ENCODE data around the gene CAMK2G. TPM values are rescaled to one million over a fixed set of nuclear protein-coding genes. Genes with fewer than 3 reads are reported as not detected.
"Not testable (repeated sequence)": the region's sequence is repeated elsewhere in the genome, so short reads cannot be mapped to it uniquely, and the experiment has no call there.

Gene CAMK2G
- total RNA-seq, 1 donor from 2014 or later = 31.7 TPM

DNA sequence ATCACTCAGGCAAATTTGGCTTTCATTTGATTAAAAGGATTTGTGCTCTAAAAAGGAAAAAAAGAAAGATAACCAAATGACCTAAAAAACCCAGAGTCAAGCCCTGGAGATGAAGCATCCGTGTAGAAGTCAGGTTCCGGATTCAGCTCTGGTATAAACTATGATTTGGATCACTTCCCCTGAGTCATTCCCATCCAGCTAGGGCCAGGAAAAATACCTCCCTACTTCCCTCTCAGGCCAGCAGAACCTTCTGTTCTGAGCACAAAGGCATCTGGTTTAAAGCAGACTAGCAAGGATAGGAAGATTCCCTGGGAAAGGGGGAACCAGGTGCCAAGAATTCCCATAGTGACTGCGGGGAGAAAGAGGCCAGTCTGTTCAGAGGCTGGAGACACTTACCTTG lies 37.3 kb downstream of the CAMK2G start:
- no peaks in the 10 kb centered on the region for H3K9me3 Mint-ChIP-seq (ENCODE audit: low read depth)
- no peak for DNase-seq (ENCODE audit: low spot score)
- H3K4me3 Mint-ChIP-seq (ENCODE audit: unreplicated experiment) = no peak overlapping the region
- peaks cover 29% of the 10 kb centered on the region for H3K36me3 Mint-ChIP-seq (ENCODE audit: low read depth)
- H3K27me3 Mint-ChIP-seq (ENCODE audit: low read depth) = no peaks in the 10 kb centered on the region
- H3K27ac Mint-ChIP-seq (ENCODE audit: unreplicated experiment) = no peak overlapping the region
- TF ChIP-seq, protein P1, sequence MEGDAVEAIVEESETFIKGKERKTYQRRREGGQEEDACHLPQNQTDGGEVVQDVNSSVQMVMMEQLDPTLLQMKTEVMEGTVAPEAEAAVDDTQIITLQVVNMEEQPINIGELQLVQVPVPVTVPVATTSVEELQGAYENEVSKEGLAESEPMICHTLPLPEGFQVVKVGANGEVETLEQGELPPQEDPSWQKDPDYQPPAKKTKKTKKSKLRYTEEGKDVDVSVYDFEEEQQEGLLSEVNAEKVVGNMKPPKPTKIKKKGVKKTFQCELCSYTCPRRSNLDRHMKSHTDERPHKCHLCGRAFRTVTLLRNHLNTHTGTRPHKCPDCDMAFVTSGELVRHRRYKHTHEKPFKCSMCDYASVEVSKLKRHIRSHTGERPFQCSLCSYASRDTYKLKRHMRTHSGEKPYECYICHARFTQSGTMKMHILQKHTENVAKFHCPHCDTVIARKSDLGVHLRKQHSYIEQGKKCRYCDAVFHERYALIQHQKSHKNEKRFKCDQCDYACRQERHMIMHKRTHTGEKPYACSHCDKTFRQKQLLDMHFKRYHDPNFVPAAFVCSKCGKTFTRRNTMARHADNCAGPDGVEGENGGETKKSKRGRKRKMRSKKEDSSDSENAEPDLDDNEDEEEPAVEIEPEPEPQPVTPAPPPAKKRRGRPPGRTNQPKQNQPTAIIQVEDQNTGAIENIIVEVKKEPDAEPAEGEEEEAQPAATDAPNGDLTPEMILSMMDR (IDR thresholded peaks at IDR 0.05) = no peak
- H3K4me1 Mint-ChIP-seq (ENCODE audit: low read depth) = no peaks in the 10 kb centered on the region

DNA sequence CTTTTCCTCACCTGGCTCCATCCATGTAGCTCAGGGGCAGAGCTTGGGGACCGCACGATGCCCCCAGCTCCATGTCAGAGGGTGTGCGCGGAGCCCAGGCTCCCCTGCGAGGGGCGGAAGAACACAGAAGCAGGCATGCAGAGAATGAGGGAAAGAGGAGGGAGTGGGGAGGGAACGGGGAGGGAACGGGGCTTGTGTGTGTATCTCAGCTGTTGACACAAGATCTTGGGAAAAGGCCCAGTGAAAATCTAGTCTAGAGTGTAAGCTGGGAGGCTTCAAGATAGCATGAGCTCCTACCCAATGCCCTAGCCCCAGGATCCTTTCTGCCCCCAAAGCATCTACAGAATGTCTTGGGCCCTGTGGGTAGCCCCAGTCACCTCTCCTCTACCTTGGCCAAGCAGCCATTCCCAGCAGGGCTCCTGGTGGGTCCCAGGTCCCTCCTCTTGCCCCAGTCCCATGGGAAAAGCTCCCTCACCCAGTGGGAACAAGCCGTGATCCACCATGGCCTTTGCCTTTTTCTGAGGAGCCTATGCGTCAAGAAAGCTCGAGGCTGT lies 37.9 kb downstream of the CAMK2G start:
- H3K27ac Mint-ChIP-seq (ENCODE audit: unreplicated experiment) = no peak overlapping the region
- peaks cover 28% of the 10 kb centered on the region for H3K36me3 Mint-ChIP-seq (ENCODE audit: low read depth)
- no peaks in the 10 kb centered on the region for H3K27me3 Mint-ChIP-seq (ENCODE audit: low read depth)
- no peak for DNase-seq (ENCODE audit: low spot score)
- no peaks in the 10 kb centered on the region for H3K9me3 Mint-ChIP-seq (ENCODE audit: low read depth)
- TF ChIP-seq, protein P1 (IDR thresholded peaks at IDR 0.05) = no peak
- H3K4me3 Mint-ChIP-seq (ENCODE audit: unreplicated experiment) = no peak overlapping the region
- H3K4me1 Mint-ChIP-seq (ENCODE audit: low read depth) = no peaks in the 10 kb centered on the region

DNA sequence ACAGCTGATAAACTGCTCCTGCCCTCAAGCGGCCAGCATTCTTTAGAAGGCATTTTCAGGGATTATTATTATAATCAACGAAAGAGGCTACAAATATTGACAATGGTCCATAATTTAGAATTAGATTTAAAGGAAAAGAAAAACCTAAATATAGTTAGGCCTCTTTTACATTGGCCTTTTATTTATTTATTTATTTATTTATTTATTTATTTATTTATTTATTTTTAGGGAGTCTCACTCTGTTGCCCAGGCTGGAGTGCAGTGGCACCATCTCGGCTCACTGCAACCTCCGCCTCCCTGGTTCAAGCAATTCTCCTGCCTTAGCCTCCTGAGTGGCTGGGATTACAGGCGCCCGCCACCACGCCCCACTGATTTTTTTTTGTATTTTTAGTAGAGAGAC lies 45.3 kb downstream of the CAMK2G start:
- H3K4me1 Mint-ChIP-seq (ENCODE audit: low read depth) = peaks cover 11% of the 10 kb centered on the region
- not testable (repeated sequence) for H3K27me3 Mint-ChIP-seq (ENCODE audit: low read depth); H3K27ac Mint-ChIP-seq (ENCODE audit: unreplicated experiment); H3K9me3 Mint-ChIP-seq (ENCODE audit: low read depth); DNase-seq (ENCODE audit: low spot score); H3K36me3 Mint-ChIP-seq (ENCODE audit: low read depth); H3K4me3 Mint-ChIP-seq (ENCODE audit: unreplicated experiment)

DNA sequence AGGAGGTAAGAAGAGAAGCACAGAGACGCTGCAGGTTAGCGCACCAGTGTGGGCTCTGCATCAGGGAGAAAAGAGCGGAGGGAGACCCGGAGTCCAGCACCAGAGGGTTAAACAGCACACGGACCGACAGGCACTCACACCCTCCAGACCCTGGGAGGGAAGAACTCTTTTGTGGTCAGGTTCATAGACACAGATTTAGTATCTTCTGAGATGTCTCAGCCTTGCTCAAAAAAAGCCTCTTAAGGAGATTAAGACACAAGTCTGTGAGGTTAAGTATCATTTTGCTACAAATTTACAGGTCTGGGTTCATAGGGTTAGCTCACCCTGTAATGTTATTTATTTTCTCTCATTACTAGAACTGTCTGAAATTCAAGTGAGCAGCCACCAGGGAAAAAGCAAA lies 46.2 kb downstream of the CAMK2G start:
- TF ChIP-seq, protein P1 (IDR thresholded peaks at IDR 0.05) = no peak
- no peak for DNase-seq (ENCODE audit: low spot score)
- peaks cover 11% of the 10 kb centered on the region for H3K4me1 Mint-ChIP-seq (ENCODE audit: low read depth)
- H3K4me3 Mint-ChIP-seq (ENCODE audit: unreplicated experiment) = no peak overlapping the region
- H3K9me3 Mint-ChIP-seq (ENCODE audit: low read depth) = no peaks in the 10 kb centered on the region
- no peak overlapping the region for H3K27ac Mint-ChIP-seq (ENCODE audit: unreplicated experiment)
- H3K36me3 Mint-ChIP-seq (ENCODE audit: low read depth) = peaks cover 2% of the 10 kb centered on the region
- no peaks in the 10 kb centered on the region for H3K27me3 Mint-ChIP-seq (ENCODE audit: low read depth)

DNA sequence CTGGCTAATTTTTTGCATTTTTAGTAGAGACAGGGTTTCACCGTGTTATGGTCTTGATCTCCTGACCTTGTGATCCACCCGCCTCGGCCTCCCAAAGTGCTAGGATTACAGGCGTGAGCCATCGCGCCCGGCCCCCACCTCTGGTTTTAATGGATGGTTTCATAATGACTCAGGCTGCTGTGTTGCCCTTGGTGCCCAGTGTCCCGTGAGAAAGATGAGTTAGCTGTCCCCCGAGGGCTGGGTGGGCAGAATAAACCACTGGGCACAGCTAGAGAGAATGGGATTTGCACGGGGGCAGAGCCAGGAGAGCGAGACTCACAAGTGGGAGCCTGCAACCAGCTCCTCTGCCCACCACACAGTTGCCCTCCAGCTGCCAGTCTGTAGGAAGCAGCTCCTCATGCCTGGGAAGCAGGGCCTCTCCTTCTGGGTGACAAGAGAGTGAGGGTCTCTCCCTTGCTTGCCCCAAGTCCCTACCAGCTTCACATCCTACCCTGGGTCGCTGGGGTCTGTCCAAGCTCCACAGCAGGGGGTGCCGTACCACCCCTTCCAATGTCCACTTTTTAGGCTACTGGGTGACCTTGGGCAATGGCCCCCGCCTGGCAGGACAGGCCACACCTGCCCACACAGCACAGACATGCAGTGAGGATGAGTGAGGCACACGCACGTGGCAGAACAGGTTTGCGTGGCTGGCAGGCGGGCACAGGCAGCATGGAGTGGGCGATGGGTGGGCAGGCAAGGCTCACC lies 46.8 kb downstream of the CAMK2G start:
- Mint-ChIP-seq H3K9me3 (ENCODE audit: low read depth) (no peaks in the 10 kb centered on the region), H3K4me3 (ENCODE audit: unreplicated experiment) (no peak overlapping the region), H3K4me1 (ENCODE audit: low read depth) (peaks cover 11% of the 10 kb centered on the region), H3K27ac (ENCODE audit: unreplicated experiment) (peak overlapping the region; percentile 32), H3K36me3 (ENCODE audit: low read depth) (peaks cover 3% of the 10 kb centered on the region), H3K27me3 (ENCODE audit: low read depth) (no peaks in the 10 kb centered on the region)
- DNase-seq (ENCODE audit: low spot score) = peak; percentile 61
- TF ChIP-seq, protein P1 (IDR thresholded peaks at IDR 0.05) = no peak
